Stimulated activated CD4-positive, alpha-beta T cell treated with anti-CD3 and anti-CD28 coated beads, Interleukin-2, amount 100 ng/mL, for 24 hours (primary cell): ENCODE measurements around the gene THSD7B.

Experiments
- DNase-seq, 2 donors: peaks; one replicate each; pipeline ENCODE4 v3.0.0-alpha.2; 2020

THSD7B gene

GRCh38 chr2:137708311-137708710 is 943.0 kb downstream of the THSD7B start:
- no peak for DNase-seq

GRCh38 chr2:137715731-137716191 is 950.4 kb downstream of the THSD7B start:
- no peak for DNase-seq

GRCh38 chr2:137718786-137719185 is 953.4 kb downstream of the THSD7B start:
- DNase-seq = no peak

GRCh38 chr2:137721733-137722132 is 956.4 kb downstream of the THSD7B start:
- DNase-seq = no peak

- DNase-seq = no peak
These were observed 959.6 kb downstream of the THSD7B start for GRCh38 chr2:137724912-137725311.
